Lung (tissue), 12 donors: Measurements from ENCODE around the gene CAPZA1. TPM values are rescaled to one million over a fixed set of nuclear protein-coding genes. Genes with fewer than 3 reads are reported as not detected.

Experiments
- ATAC-seq: fragments of 200-7000 bp; cut with Tn5 transposase; one replicate; pipeline ENCODE4 v1.9.1; 2020; ENCODE audit warnings: moderate number of reproducible peaks; ENCODE audit not compliant: insufficient read depth, low FRiP score
- DNase-seq, 3 donors: peaks; one replicate each; pipeline ENCODE4 v3.0.0-alpha.2; 2013 to 2017
- H3K27ac ChIP-seq, 2 donors: one replicate each; pipeline ENCODE4 v1.5.1; 2013; ENCODE audit warnings: mild to moderate bottlenecking in 2 of 2, moderate library complexity in 2 of 2, control low read depth in 1 of 2, inconsistent platforms in 1 of 2, low read depth in 1 of 2, low read length in 1 of 2
- H3K27me3 ChIP-seq, 3 donors: one replicate each; pipeline ENCODE4 v1.5.1; 2013; ENCODE audit warnings: low read length in 2 of 3; ENCODE audit not compliant: control insufficient read depth in 3 of 3, insufficient read depth in 3 of 3
- H3K36me3 ChIP-seq, 4 donors: one replicate each; pipeline ENCODE4 v1.5.1; 2013; ENCODE audit warnings: low read length in 4 of 4, mild to moderate bottlenecking in 1 of 4, moderate library complexity in 1 of 4; ENCODE audit not compliant: control insufficient read depth in 4 of 4, insufficient read depth in 4 of 4
- H3K4me1 ChIP-seq, 5 donors: one replicate each; pipeline ENCODE4 v1.5.1; 2013; ENCODE audit warnings: low read length in 5 of 5, mild to moderate bottlenecking in 2 of 5, moderate library complexity in 1 of 5; ENCODE audit not compliant: control insufficient read depth in 5 of 5, insufficient read depth in 5 of 5
- H3K4me3 ChIP-seq: one replicate; pipeline ENCODE4 v1.5.1; 2013; ENCODE audit warnings: mild to moderate bottlenecking, control low read depth, moderate library complexity
- H3K9ac ChIP-seq, 2 donors: one replicate each; pipeline ENCODE4 v1.5.1; 2013; ENCODE audit warnings: low read length in 2 of 2, control low read depth in 1 of 2; ENCODE audit not compliant: insufficient read depth in 1 of 2
- H3K9me3 ChIP-seq, 4 donors: one replicate each; pipeline ENCODE4 v1.5.1; 2013; ENCODE audit warnings: low read length in 3 of 4, mild to moderate bottlenecking in 1 of 4, moderate library complexity in 1 of 4; ENCODE audit not compliant: control insufficient read depth in 4 of 4, insufficient read depth in 3 of 4
- WGBS, 2 donors: extraction: QIAGEN DNeasy Blood & Tissue Kit; methylation state at CpG; one replicate each; pipeline ENCODE4 v1.1.7; 2013; 5-methylcytosine and 5-hydroxymethylcytosine counted together
- polyA plus RNA-seq, 2 donors: library from polyadenylated mRNA; stranded (reverse); fragments of 200-250 nt; gene quantifications; one replicate each; pipeline ENCODE4 v1.2.1, GENCODE V29; 2013
- total RNA-seq, 2 donors: library from RNA; depleted of rRNA in 1 of 2; stranded (reverse); fragments of >200 nt in 1 of 2; gene quantifications; one replicate each; pipeline ENCODE4 v1.2.1, GENCODE V29; 2014 to 2021
- TF ChIP-seq, protein P1 (sequence below): IDR thresholded peaks from 2 replicates; pipeline ENCODE4 v1.5.1; 2012; ENCODE audit warnings: mild to moderate bottlenecking; ENCODE audit errors: control extremely low read depth, extremely low read depth
- donor health status: control.
- donor health status: control.
- donor health status: Bipolar disorder and iron deficiency.
- donor health status: healthy.
- donor health status: DM: yes; HTN: yes; CAD: no.

CAPZA1 gene
- total and polyA plus RNA-seq, 4 donors, result 72.3 to 167 (median 106) TPM

DNA sequence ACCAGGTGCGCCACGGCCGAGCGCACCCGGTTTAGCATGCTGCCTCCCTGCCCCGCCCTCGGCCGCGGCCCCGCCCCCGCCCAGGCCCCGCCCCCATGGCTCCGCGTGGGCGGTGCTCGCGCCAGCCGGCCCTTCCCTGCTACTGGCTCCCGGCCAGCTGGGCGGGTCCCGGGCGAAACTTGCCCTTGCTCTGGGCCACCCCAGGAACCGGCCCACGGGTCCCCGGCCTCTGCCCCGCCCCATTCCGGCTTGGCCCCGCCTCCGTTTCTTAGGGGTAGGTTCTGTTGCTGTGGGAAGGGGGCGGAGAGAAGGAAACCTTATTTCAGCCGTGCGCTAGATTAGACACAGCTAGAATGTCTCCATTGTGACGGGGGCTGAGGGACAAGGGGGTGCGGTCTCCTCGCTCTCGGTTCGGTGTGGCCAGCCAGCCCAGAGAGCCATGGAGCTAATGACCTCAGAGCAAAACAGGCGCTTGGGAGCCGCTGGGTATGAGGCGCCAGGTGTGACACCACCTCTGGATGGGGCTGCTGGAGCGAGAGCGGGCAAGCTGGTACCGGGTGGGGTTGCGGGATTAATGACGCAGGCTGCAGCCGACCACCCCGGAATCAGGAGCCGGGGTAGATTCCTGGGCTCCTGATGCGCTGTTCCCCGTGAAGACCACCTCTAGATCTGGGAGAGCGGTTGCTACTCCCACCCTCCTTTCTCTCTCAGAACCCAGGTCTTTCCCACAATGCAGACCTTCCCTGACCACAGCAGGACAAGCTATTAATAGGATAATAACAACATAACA lies 95.8 kb downstream of the CAPZA1 start, which contains the start of gene PPM1J:
Gene PPM1J (minus strand): TSS at position 69 of the 790 bp plus-strand sequence. CDS start 31 bp downstream, at position 38.
- Histone ChIP-seq H3K9me3 (no peaks in the 10 kb centered on the region), H3K9ac (no peak within 1 kb of the TSS), H3K4me1 (peaks cover 0 to 23% (median 6%) of the 10 kb centered on the region in 5 donors), H3K36me3 (no peaks in the 10 kb centered on the region), H3K27ac (peak within 1 kb of the TSS; percentile 21 to 68), H3K4me3 (peak within 1 kb of the TSS; percentile 48), H3K27me3 (peaks cover 0 to 20% (median 0%) of the 10 kb centered on the region in 3 donors)
- WGBS, 2 donors, result 1% methylated on average over 39 to 51 of the region's 51 CpGs
- ATAC-seq, result peak; percentile 91
- TF ChIP-seq, protein P1, sequence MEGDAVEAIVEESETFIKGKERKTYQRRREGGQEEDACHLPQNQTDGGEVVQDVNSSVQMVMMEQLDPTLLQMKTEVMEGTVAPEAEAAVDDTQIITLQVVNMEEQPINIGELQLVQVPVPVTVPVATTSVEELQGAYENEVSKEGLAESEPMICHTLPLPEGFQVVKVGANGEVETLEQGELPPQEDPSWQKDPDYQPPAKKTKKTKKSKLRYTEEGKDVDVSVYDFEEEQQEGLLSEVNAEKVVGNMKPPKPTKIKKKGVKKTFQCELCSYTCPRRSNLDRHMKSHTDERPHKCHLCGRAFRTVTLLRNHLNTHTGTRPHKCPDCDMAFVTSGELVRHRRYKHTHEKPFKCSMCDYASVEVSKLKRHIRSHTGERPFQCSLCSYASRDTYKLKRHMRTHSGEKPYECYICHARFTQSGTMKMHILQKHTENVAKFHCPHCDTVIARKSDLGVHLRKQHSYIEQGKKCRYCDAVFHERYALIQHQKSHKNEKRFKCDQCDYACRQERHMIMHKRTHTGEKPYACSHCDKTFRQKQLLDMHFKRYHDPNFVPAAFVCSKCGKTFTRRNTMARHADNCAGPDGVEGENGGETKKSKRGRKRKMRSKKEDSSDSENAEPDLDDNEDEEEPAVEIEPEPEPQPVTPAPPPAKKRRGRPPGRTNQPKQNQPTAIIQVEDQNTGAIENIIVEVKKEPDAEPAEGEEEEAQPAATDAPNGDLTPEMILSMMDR, result no peak
- peak; percentile 90 to 93 (median 91) for DNase-seq

DNA sequence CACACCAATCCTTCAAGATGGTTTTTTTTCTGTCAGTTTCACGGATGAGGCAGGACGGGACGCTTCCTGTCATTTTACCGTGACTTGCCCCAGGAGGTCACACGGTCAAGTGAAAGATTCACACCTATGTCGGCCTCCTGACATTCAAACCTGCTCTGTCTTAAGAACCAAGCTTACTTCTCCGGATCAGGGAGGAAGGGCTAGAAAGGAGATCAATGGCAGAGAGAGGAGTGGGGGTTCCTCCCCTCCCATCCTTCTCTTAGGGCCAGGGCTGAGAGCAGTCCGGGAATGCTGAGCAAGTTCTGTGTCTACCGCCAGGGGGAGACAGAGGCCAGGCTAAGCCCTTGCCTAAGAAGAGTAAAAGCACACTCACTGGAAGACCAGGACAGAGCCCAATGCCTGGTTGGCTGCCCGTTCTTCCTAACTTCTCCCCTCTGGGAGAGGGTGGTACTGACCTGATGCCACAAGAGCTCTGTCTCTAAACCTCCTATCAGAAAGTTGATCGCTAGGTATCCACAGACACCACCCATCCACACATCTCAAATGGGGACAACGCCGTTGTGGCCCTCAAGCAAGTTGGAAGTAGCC lies 96.6 kb downstream of the CAPZA1 start:
- H3K27me3 ChIP-seq, result peaks cover 0 to 20% (median 0%) of the 10 kb centered on the region in 3 donors
- H3K36me3 ChIP-seq, result no peaks in the 10 kb centered on the region
- H3K4me1 ChIP-seq, result peaks cover 0 to 23% (median 6%) of the 10 kb centered on the region in 5 donors
- no peak overlapping the region for H3K4me3 ChIP-seq
- WGBS, 2 donors, result 17 to 19% methylated on average over 13 of the region's 13 CpGs
- H3K9me3 ChIP-seq, result no peaks in the 10 kb centered on the region
- DNase-seq, result peak; percentile 92 to 95 (median 94)
- H3K9ac ChIP-seq, result no peak overlapping the region
- H3K27ac ChIP-seq, result peak overlapping the region in 1 of 2 donors; percentile 68
- TF ChIP-seq, protein P1, result peak; percentile 98
- ATAC-seq, result peak; percentile 75

DNA sequence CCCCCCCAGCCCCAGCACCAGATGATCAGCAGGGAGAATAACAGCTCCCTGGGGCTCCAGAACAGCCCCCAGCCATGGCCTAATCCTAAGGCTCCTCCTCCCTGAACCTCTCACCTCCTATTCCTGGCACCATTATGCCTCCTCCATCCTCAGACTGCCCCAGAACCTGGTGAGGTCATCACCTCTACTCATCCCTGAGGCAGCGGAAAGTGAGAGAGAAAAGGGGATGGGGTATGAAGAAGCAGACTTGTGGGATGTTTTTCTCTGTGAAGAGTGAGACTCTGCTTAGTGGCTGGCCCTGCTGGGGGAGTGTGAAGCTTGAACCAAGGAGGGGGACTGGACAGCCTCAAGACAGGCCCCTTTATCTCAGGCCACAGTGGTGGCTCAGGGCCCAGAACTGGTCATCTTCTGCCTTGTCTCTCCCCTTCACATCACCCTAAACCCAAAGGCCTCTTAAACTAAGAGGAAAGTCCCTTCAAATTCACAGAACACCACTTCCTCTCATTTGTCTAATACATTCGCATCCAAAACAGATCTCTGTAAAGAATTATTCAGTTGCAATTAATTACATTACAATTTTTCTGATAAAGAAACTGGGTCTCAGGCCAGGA lies 97.7 kb downstream of the CAPZA1 start:
- WGBS, 2 donors, result 88 to 89% methylated on average over 2 of the region's 2 CpGs
- no peak for DNase-seq
- no peaks in the 10 kb centered on the region for H3K9me3 ChIP-seq

More for the DNA sequence above, 97.7 kb downstream of the CAPZA1 start:
- Histone ChIP-seq H3K27ac (no peak overlapping the region), H3K9ac (no peak overlapping the region), H3K36me3 (no peaks in the 10 kb centered on the region), H3K4me3 (no peak overlapping the region), H3K4me1 (peaks cover 0 to 27% (median 6%) of the 10 kb centered on the region in 5 donors), H3K27me3 (peaks cover 0 to 17% (median 0%) of the 10 kb centered on the region in 3 donors)
- TF ChIP-seq, protein P1, result no peak
- no peak for ATAC-seq
